Hepatocyte (in vitro differentiated cells): ENCODE results near the gene SLC25A21. TPM values are rescaled to one million over a fixed set of nuclear protein-coding genes. Genes with fewer than 3 reads are reported as not detected.

Experiments
- DNase-seq: peaks from one replicate; pipeline ENCODE4 v3.0.0-alpha.2; 2016; ENCODE audit warnings: low spot score
- H2AFZ ChIP-seq: fragments of 200-600 bp; sonication (generic); 2 replicates; pipeline ENCODE4 v1.6.0; 2016; ENCODE audit warnings: antibody characterized with exemption, mild to moderate bottlenecking
- H3K27ac ChIP-seq: fragments of 200-600 bp; sonication (generic); 2 replicates; pipeline ENCODE4 v1.5.1; 2016; ENCODE audit warnings: mild to moderate bottlenecking
- H3K27me3 ChIP-seq: fragments of 200-600 bp; sonication (generic); 2 replicates; pipeline ENCODE4 v1.6.1; 2016
- H3K36me3 ChIP-seq: fragments of 200-600 bp; sonication (generic); replicated peaks from 2 replicates; pipeline ENCODE4 v1.5.1; 2016; ENCODE audit warnings: low read depth; ENCODE audit not compliant: insufficient read depth
- H3K4me1 ChIP-seq: fragments of 200-600 bp; sonication (generic); 2 replicates; pipeline ENCODE4 v1.5.1; 2016; ENCODE audit warnings: mild to moderate bottlenecking, moderate library complexity; ENCODE audit not compliant: insufficient read depth
- H3K4me2 ChIP-seq: fragments of 200-600 bp; sonication (generic); 2 replicates; pipeline ENCODE4 v1.6.0; 2016
- H3K4me3 ChIP-seq: fragments of 200-600 bp; sonication (generic); 2 replicates; pipeline ENCODE4 v1.5.1; 2016; ENCODE audit warnings: mild to moderate bottlenecking
- H3K79me2 ChIP-seq: fragments of 200-600 bp; sonication (generic); 2 replicates; pipeline ENCODE4 v1.6.0; 2017; ENCODE audit warnings: mild to moderate bottlenecking
- H3K9me2 ChIP-seq: fragments of 200-600 bp; sonication (generic); replicated peaks from 2 replicates; pipeline ENCODE4 v1.6.0; 2017; ENCODE audit warnings: mild to moderate bottlenecking; ENCODE audit not compliant: insufficient read depth
- H3K9me3 ChIP-seq: fragments of 200-600 bp; sonication (generic); 2 replicates; pipeline ENCODE4 v1.5.1; 2016; ENCODE audit warnings: low read depth, mild to moderate bottlenecking
- H4K20me1 ChIP-seq: fragments of 200-600 bp; sonication (generic); 2 replicates; pipeline ENCODE4 v1.6.0; 2016; ENCODE audit warnings: mild to moderate bottlenecking; ENCODE audit not compliant: insufficient read depth, poor library complexity, severe bottlenecking
- CTCF ChIP-seq: fragments of 200-600 bp; sonication (generic); IDR thresholded peaks from 2 replicates; pipeline ENCODE4 v1.5.1; 2016; ENCODE audit warnings: antibody characterized with exemption, mild to moderate bottlenecking; ENCODE audit not compliant: poor library complexity
- EZH2 ChIP-seq: fragments of 200-600 bp; sonication (generic); IDR thresholded peaks from 2 replicates; pipeline ENCODE4 v1.6.1; 2016; ENCODE audit warnings: antibody characterized with exemption, mild to moderate bottlenecking, borderline replicate concordance
- EZH2phosphoT487 ChIP-seq: fragments of 200-600 bp; sonication (generic); IDR thresholded peaks from one replicate; pipeline ENCODE4 v1.6.1; 2018; ENCODE audit warnings: antibody characterized with exemption, mild to moderate bottlenecking, low read depth, moderate library complexity; ENCODE audit not compliant: unreplicated experiment, severe bottlenecking
- WGBS: methylation state at CpG from one replicate; pipeline ENCODE4 v1.1.6; 2016; ENCODE audit warnings: low lambda C conversion rate; ENCODE audit errors: missing lambda C conversion rate; 5-methylcytosine and 5-hydroxymethylcytosine counted together
- polyA plus RNA-seq: library from polyadenylated mRNA; unstranded; fragments of >200 nt; fragmentation: Nextera tagmentation; extraction: Ambion mirVana; gene quantifications from 2 replicates; pipeline ENCODE4 v1.2.1, GENCODE V29; 2016
- total RNA-seq: library from RNA; depleted of rRNA; stranded (reverse); fragments of >200 nt; gene quantifications from 2 replicates; pipeline ENCODE4 v1.2.3, GENCODE V29; 2014

The SLC25A21 gene
- 0.08 and 1.6 TPM in 2 replicates for total RNA-seq
- 1.4 TPM in 1 of 2 replicates, not detected in the other for polyA plus RNA-seq

- Histone ChIP-seq H3K36me3 (no peaks in the 10 kb centered on the region), H3K9me2 (no peaks in the 10 kb centered on the region), H3K27ac (peak within 1 kb of the TSS; percentile 97), H3K27me3 (no peaks in the 10 kb centered on the region), H3K9me3 (no peaks in the 10 kb centered on the region), H2AFZ (peak within 1 kb of the TSS; percentile 89), H3K4me3 (peak within 1 kb of the TSS; percentile 73), H3K4me2 (peak within 1 kb of the TSS; percentile 83), H3K4me1 (peaks cover 10% of the 10 kb centered on the region), H4K20me1 (no peaks in the 10 kb centered on the region), H3K79me2 (peaks cover 5% of the 10 kb centered on the region)
- WGBS: under 1% methylated on average over 66 of the region's 66 CpGs
- peak; percentile 83 for DNase-seq
- TF ChIP-seq CTCF (no peak), EZH2phosphoT487 (no peak), EZH2 (no peak)
Measured at GRCh38 chr14:37172024-37172869, at the start of gene SLC25A21. Gene SLC25A21, minus strand, starts transcription at chr14:37172606.

- WGBS: 98% methylated on average over 3 of the region's 3 CpGs
- no peak overlapping the region for H3K4me2 ChIP-seq
- no peaks in the 10 kb centered on the region for H3K4me1 ChIP-seq
- no peak overlapping the region for H3K4me3 ChIP-seq
- H2AFZ ChIP-seq: no peak overlapping the region
- DNase-seq: no peak
- H3K79me2 ChIP-seq: no peaks in the 10 kb centered on the region
- H4K20me1 ChIP-seq: no peaks in the 10 kb centered on the region
- H3K9me2 ChIP-seq: no peaks in the 10 kb centered on the region
- H3K27ac ChIP-seq: no peak overlapping the region
- H3K9me3 ChIP-seq: no peaks in the 10 kb centered on the region
- H3K36me3 ChIP-seq: no peaks in the 10 kb centered on the region
- TF ChIP-seq EZH2phosphoT487 (no peak), EZH2 (no peak), CTCF (no peak)
- H3K27me3 ChIP-seq: no peaks in the 10 kb centered on the region
Measured at GRCh38 chr14:37221073-37221472, 48.7 kb upstream of the SLC25A21 start.

GRCh38 chr14:37215345-37215744 is 42.9 kb upstream of the SLC25A21 start:
- no peaks in the 10 kb centered on the region for H3K27me3 ChIP-seq
- no peak overlapping the region for H3K4me2 ChIP-seq
- H4K20me1 ChIP-seq: no peaks in the 10 kb centered on the region
- WGBS: 98% methylated on average over 3 of the region's 3 CpGs
- H3K4me1 ChIP-seq: no peaks in the 10 kb centered on the region
- no peaks in the 10 kb centered on the region for H3K79me2 ChIP-seq
- no peak for DNase-seq
- no peak overlapping the region for H3K4me3 ChIP-seq
- H2AFZ ChIP-seq: no peak overlapping the region
- TF ChIP-seq EZH2phosphoT487 (no peak), CTCF (no peak), EZH2 (no peak)
- H3K9me3 ChIP-seq: no peaks in the 10 kb centered on the region
- no peaks in the 10 kb centered on the region for H3K9me2 ChIP-seq
- no peaks in the 10 kb centered on the region for H3K36me3 ChIP-seq
- H3K27ac ChIP-seq: no peak overlapping the region
